DND-41 (cell line): ENCODE measurements around the gene AOPEP.

Experiments used
- CTCF ChIP-seq: IDR thresholded peaks from 2 replicates; pipeline ENCODE4 v1.5.1; 2012; ENCODE audit warnings: borderline replicate concordance, low read length, moderate library complexity, mild to moderate bottlenecking; ENCODE audit not compliant: poor library complexity, severe bottlenecking; ENCODE audit errors: extremely low read depth
- EZH2 ChIP-seq: IDR thresholded peaks from 3 replicates; pipeline ENCODE4 v1.6.1; 2012; ENCODE audit warnings: borderline replicate concordance, low read depth, mild to moderate bottlenecking, moderate library complexity, low read length, inconsistent platforms; ENCODE audit not compliant: severe bottlenecking

- TF ChIP-seq CTCF: no peak
- no peak for TF ChIP-seq EZH2
Measured at GRCh38 chr9:94921656-94922055, 195.2 kb downstream of the AOPEP start.
